H54 (cell line): ENCODE results near the gene ACVR2B.
A peak's percentile ranks its signal among the peaks of the same experiment; 100 is the strongest.

ENCODE experiments used
- DNase-seq: peaks from one replicate; pipeline ENCODE4 v3.0.0; 2011; ENCODE audit warnings: low spot score, mixed read lengths; ENCODE audit not compliant: insufficient read length
- FAIRE-seq: peaks from 3 replicates; lab custom pipeline; 2011; peaks lifted over from hg19 to GRCh38; lab: Jason Lieb, UNC
- POLR2A ChIP-seq: IDR thresholded peaks from 2 replicates; pipeline ENCODE4 v1.6.1; 2011; ENCODE audit warnings: low read depth, mild to moderate bottlenecking, low read length

ACVR2B gene

GRCh38 chr3:38487323-38487722, 33.6 kb downstream of the ACVR2B start:
- FAIRE-seq (no peak), DNase-seq (no peak)
- no peak for TF ChIP-seq POLR2A

- no peak for FAIRE-seq
- no peak for TF ChIP-seq POLR2A
- DNase-seq: no peak
These were observed 35.3 kb downstream of the ACVR2B start for GRCh38 chr3:38488949-38489348.

- DNase-seq: no peak
- TF ChIP-seq POLR2A: no peak
- no peak for FAIRE-seq
These were observed 36.1 kb downstream of the ACVR2B start for GRCh38 chr3:38489766-38490165.

- FAIRE-seq: no peak
- DNase-seq: no peak
- no peak for TF ChIP-seq POLR2A
These were observed 36.8 kb downstream of the ACVR2B start for GRCh38 chr3:38490281-38491030.

GRCh38 chr3:38491215-38491614, 37.5 kb downstream of the ACVR2B start:
- DNase-seq: no peak
- no peak for FAIRE-seq
- TF ChIP-seq POLR2A: no peak

GRCh38 chr3:38493031-38493430, 39.3 kb downstream of the ACVR2B start:
- no peak for TF ChIP-seq POLR2A
- no peak for FAIRE-seq
- DNase-seq: no peak

- DNase-seq (peak; percentile 95), FAIRE-seq (peak; percentile 82)
- peak; percentile 52 for TF ChIP-seq POLR2A
These were observed 42.6 kb downstream of the ACVR2B start, which contains the start of gene EXOG for GRCh38 chr3:38496131-38496910. Gene EXOG (plus strand): TSS chr3:38496340. CDS start chr3:38496368, 28 bp downstream.

- DNase-seq: no peak
- FAIRE-seq: peak; percentile 81
- no peak for TF ChIP-seq POLR2A
These were observed 43.3 kb downstream of the ACVR2B start for GRCh38 chr3:38497031-38497430.

- DNase-seq: no peak
- no peak for TF ChIP-seq POLR2A
- no peak for FAIRE-seq
These were observed 47.2 kb downstream of the ACVR2B start for GRCh38 chr3:38500688-38501417.

GRCh38 chr3:38507120-38507519, 53.4 kb downstream of the ACVR2B start:
- no peak for FAIRE-seq
- no peak for TF ChIP-seq POLR2A
- DNase-seq: no peak

GRCh38 chr3:38509732-38510131, 56.0 kb downstream of the ACVR2B start:
- no peak for TF ChIP-seq POLR2A
- FAIRE-seq: no peak
- DNase-seq: no peak

- no peak for FAIRE-seq
- TF ChIP-seq POLR2A: no peak
- DNase-seq: no peak
These were observed 56.9 kb downstream of the ACVR2B start for GRCh38 chr3:38510631-38511030.

- FAIRE-seq (no peak), DNase-seq (no peak)
- no peak for TF ChIP-seq POLR2A
These were observed 57.9 kb downstream of the ACVR2B start for GRCh38 chr3:38511546-38511945.

GRCh38 chr3:38515367-38515766, 61.7 kb downstream of the ACVR2B start:
- DNase-seq (no peak), FAIRE-seq (no peak)
- no peak for TF ChIP-seq POLR2A
